Measurements from ENCODE around the gene EXOC6B. TPM values are rescaled to one million over a fixed set of nuclear protein-coding genes. Genes with fewer than 3 reads are reported as not detected.

The EXOC6B gene
- total RNA-seq: 21.2 and 26.7 TPM in 2 replicates

DNA sequence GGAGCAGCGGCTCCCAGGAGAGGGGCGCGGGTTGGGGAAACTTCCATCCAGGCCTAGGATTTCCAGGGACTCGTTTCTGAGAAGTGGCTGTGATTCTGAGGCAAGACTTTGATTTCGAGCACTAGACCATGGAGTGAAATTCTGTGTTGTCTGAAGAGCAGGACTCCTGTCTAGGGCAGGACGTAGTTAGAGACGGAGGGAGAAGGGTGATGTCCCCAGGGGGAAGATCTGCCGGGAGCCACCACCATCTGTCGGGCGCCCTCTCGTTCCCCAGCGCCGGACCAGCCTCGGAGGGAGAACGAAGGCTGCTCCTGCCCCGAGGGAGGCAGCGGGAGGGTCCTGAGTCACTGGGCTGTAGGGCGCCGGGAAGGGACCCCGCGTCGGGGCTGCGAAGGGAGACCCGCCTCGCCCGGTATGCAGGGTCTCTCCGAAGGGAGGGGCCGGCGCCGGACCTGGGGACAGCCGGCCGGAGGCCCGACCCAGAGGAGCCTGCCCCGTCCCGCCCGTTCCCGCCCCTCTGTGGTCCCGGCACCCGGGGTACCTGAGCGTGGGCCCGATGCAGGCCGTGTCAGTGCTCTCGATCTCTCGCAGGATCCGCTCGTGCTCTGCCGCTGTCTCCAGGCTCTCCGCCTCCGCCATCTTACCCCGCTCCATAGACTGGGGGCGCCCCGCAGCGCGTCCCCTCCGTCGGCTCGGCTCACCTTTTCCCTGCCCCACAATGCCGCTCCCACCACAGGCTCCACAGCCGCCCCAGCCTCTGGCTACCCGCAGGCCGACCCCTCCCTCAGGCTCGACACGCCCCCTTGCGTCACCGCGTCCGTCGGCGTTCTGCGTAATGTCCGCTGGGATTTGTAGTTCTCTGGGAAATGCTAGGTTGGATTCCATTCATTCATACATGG, at the start of gene EXOC6B:
EXOC6B (minus strand) TSS at position 777 of the 899 bp plus-strand sequence.

DNA sequence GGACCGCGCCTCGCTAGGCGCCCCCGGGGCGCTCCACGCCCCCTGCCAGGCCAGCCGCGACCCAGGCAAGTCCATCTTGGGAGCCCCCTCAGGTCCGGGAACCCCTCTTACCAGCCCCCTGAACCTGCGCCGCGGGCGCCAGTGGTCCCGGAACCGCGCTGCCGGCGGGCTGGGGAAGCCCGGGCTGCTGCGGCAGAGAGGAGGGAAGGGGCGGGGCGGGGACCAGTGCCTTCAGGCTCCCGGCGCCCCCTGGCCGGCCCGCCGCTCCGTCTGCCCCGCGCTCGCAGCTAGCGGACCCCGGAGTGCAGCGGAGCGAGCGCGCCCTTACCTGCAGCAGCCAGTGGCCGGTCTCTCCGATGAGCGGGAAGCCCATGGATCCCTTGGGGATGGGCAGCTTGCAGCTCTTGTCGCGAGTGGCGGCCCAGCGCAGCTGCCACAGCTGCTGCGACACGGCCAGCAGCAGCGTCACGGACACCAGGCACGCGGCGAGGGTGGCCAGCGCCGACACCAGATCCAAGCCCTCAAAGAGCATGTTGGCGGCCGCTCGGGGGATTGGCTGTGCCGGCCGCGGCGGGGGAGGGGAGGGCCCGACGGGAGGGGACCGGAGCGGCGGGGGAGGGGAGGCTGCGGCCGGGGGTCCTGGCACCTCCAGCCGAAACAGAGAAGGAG, 678.4 kb downstream of the EXOC6B start, which contains the start of gene CYP26B1:
CYP26B1 (minus strand) TSS at position 560 of the 669 bp plus-strand sequence; CDS start at position 532, 28 bp downstream.

Other genes starting within 250 kb of the EXOC6B start
- 23.5 and 36.6 TPM in 2 replicates for gene SPR, start 61.4 kb upstream of the EXOC6B start, total RNA-seq
- not detected in 2 replicates for gene EMX1, start 91.5 kb upstream of the EXOC6B start, total RNA-seq
- gene SFXN5, start 245.7 kb upstream of the EXOC6B start, total RNA-seq: 8.4 and 10.2 TPM in 2 replicates